Measurements from ENCODE around the gene SMIM22. TPM values are rescaled to one million over a fixed set of nuclear protein-coding genes. Genes with fewer than 3 reads are reported as not detected.

The SMIM22 gene
- total RNA-seq, 3 donors from 2014 or later: 49.0 to 58.7 TPM; not detected in 1

DNA sequence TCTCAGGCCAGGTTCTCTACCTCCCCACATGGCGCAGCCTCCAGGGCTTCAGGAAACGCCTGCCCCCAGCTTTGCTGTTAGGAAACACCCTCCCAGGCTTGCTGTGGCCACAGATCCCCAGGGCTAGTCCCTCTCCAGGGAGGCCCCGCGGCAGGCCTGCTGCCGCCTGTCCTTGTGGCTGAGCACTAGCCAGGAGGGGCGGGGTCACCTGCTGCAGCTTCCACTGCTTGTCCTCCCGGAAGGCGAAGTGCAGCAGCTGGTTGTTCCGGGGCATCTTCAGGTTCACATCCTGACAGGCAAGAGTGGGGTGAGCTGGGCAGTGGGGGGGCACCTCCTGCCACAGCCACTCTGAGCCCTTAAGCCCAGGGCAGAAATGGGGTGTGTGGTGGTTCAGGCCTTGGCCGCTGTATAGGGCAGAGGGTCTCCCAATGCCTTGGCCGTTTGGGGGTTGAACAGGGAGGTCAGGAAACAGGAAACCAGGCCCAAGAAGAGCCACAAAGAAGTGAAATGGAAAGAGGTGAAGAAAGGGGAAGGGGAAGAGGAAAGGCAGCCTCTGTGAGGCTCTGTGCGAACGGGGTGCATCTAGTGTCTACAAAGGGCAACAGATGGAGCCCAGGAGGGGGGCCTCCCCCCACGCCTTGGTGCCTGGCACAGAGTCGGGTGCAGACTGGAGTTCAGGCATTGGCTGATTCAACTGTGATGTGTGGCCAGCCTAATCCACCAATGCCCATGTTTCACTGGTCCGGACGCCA lies 5.3 kb downstream of the SMIM22 start:
- H3K36me3 ChIP-seq: no peaks in the 10 kb centered on the region
- H3K27ac ChIP-seq: peak overlapping the region; percentile 86 to 87

DNA sequence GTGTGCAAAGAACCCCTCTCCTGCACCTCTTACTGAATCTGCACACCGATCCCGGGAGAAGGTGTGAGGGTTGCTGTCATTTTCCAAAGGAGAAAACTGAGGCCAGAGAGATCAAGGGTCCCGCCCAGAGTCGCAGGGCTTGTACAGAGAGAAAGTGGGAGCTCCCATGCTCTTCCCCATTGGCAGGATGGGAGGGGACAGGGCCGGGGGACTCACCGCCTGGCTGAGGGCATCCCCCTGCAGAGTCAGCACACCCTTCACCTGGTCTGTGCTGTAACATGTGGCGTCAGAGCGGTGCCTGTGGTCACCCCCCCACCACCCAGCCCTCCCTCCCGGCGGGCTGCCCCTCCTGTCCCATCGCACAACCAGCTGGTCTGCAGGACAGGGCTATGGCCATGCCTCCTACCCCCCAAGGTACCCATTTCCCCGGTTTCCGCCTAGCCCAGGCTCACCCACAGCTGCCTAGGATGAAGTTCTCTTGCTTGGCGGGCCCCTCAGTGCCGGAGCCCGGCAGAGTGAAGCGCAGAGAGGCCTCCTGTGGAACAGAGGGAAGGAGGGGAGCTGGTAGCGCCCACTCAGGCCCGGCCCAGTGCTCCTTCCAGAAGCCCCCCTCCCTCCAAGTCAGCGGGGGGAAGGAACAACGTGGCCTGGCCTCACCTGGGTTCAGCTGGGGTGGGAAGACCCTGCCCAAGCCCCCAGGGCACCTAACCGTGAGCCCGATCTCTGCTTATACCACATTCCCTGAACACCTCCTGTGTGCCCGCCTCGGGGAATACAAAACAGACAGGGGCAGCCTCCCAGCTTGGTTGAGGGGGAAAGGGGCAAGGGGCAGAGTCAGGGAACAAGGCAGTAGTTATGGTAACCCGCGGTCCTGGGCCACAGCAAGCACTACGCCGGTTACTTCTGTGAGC lies 6.1 kb downstream of the SMIM22 start:
- DNase-seq (ENCODE audit: low spot score in 2 of 2): no peak
- Histone ChIP-seq H3K36me3 (no peaks in the 10 kb centered on the region), H3K27ac (peak overlapping the region; percentile 86 to 87), H3K4me1 (peaks cover 0 to 6% of the 10 kb centered on the region in 2 donors), H3K4me3 (peak overlapping the region; percentile 73 to 86 (median 82)), H3K9me3 (no peaks in the 10 kb centered on the region), H3K27me3 (no peaks in the 10 kb centered on the region)
- TF ChIP-seq POLR2AphosphoS5 (IDR thresholded peaks at IDR 0.05) (no peak), POLR2A (IDR thresholded peaks at IDR 0.05) (no peak)
- TF ChIP-seq, protein P1, sequence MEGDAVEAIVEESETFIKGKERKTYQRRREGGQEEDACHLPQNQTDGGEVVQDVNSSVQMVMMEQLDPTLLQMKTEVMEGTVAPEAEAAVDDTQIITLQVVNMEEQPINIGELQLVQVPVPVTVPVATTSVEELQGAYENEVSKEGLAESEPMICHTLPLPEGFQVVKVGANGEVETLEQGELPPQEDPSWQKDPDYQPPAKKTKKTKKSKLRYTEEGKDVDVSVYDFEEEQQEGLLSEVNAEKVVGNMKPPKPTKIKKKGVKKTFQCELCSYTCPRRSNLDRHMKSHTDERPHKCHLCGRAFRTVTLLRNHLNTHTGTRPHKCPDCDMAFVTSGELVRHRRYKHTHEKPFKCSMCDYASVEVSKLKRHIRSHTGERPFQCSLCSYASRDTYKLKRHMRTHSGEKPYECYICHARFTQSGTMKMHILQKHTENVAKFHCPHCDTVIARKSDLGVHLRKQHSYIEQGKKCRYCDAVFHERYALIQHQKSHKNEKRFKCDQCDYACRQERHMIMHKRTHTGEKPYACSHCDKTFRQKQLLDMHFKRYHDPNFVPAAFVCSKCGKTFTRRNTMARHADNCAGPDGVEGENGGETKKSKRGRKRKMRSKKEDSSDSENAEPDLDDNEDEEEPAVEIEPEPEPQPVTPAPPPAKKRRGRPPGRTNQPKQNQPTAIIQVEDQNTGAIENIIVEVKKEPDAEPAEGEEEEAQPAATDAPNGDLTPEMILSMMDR (IDR thresholded peaks at IDR 0.05): no peak
- intact Hi-C loops (cut with DNase I; ENCODE audit: low total_unique reads): no loop called here

More for the DNA sequence above, 5.3 kb downstream of the SMIM22 start:
- peak overlapping the region in 1 of 3 donors; percentile 22 for H3K4me3 ChIP-seq
- H3K4me1 ChIP-seq: peaks cover 0 to 6% of the 10 kb centered on the region in 2 donors
- H3K27me3 ChIP-seq: no peaks in the 10 kb centered on the region
- H3K9me3 ChIP-seq: no peaks in the 10 kb centered on the region
- intact Hi-C loops (cut with DNase I; ENCODE audit: low total_unique reads): no loop called here
- peak in 1 of 2 donors; percentile 39 for DNase-seq (ENCODE audit: low spot score in 2 of 2)
- TF ChIP-seq, protein P1 (IDR thresholded peaks at IDR 0.05): no peak
- TF ChIP-seq POLR2A (IDR thresholded peaks at IDR 0.05): no peak
- no peak for TF ChIP-seq POLR2AphosphoS5 (IDR thresholded peaks at IDR 0.05)

DNA sequence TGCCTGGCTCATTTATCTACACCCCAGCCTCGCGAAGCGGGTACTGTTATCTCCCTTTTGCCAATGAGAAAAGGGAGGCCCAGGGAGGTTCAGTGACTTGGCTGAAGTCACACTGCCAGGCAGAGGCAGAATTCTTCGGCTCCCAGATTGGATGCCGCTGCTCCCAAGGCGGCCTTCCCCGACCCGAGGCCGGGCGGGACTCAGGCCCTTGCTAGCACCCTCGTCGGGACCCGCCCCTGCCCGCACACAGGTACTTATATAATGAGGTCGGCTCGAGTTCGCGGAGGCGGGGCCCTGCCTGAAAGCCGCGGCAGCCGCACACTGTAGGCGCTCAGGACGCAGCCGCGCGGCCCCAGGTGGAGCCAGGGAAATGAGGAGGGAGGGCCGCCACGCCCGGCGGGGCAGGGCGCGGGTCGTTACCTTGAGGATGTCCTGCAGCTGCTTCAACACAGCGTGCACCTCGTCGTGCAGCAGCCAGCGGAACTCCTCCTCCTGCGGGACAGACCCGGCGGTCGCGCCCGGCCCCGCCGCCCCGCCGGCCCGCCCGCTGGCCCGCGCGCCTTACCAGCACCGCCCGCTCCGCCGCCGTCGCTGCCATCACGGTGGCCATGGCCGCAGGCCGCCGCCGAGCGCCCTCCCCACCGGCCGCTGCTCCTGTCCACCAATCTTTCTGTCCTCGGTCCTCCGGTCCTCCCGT lies 6.9 kb downstream of the SMIM22 start, which contains the start of gene ROGDI:
Gene ROGDI (minus strand): TSS at position 672 of the 697 bp plus-strand sequence. CDS start 62 bp downstream, at position 610.
- peaks cover 0 to 6% of the 10 kb centered on the region in 2 donors for H3K4me1 ChIP-seq
- peak within 1 kb of the TSS; percentile 86 to 87 for H3K27ac ChIP-seq
- peak within 1 kb of the TSS; percentile 73 to 86 (median 82) for H3K4me3 ChIP-seq
- intact Hi-C loops (cut with DNase I; ENCODE audit: low total_unique reads): no loop called here
- no peaks in the 10 kb centered on the region for H3K9me3 ChIP-seq
- TF ChIP-seq, protein P1 (IDR thresholded peaks at IDR 0.05): no peak
- peak in 2 of 3 donors; percentile 11 to 12 for TF ChIP-seq POLR2AphosphoS5 (IDR thresholded peaks at IDR 0.05)
- DNase-seq (ENCODE audit: low spot score in 2 of 2): peak; percentile 85 to 90
- H3K27me3 ChIP-seq: no peaks in the 10 kb centered on the region
- no peaks in the 10 kb centered on the region for H3K36me3 ChIP-seq

DNA sequence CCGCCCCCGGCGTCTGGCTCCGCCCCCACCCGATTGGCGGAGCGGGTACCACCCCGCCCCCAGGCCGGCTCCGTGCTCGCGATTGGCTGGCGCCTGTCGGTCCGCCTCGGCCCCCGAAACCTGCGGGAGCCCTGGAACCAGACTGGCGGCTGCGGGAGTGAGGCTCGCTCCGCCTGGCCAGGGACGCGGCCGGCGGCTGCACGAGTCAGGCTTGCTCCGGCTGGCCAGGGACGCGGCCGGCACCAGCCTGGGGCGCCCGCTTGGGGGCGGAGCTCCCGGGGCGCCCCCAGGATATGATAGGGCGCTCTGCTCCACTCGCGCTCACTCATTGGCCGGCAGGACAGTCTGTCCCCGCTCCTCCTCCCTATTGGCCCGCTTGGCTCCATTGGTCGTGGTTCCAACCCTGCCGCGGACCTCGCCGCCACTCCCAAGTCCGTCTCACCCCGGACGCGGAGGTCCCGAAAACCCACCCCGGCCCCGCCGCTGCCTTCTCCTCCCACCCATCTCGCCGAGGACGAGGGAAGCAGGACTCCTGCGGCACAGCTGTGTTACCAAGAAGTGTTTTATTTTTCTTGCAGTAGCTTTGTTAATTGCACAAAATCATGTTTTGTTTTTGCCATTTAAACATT lies 7.6 kb downstream of the SMIM22 start:
- DNase-seq (ENCODE audit: low spot score in 2 of 2): peak; percentile 88 to 91
- Histone ChIP-seq H3K4me1 (peaks cover 0 to 6% of the 10 kb centered on the region in 2 donors), H3K36me3 (no peaks in the 10 kb centered on the region), H3K9me3 (no peaks in the 10 kb centered on the region), H3K27ac (peak overlapping the region; percentile 86 to 87), H3K4me3 (peak overlapping the region; percentile 73 to 86 (median 82)), H3K27me3 (no peaks in the 10 kb centered on the region)
- intact Hi-C loops (cut with DNase I; ENCODE audit: low total_unique reads): no loop called here
- no peak for TF ChIP-seq POLR2A (IDR thresholded peaks at IDR 0.05)
- TF ChIP-seq, protein P1 (IDR thresholded peaks at IDR 0.05): no peak
- peak in 2 of 3 donors; percentile 29 to 54 for TF ChIP-seq POLR2AphosphoS5 (IDR thresholded peaks at IDR 0.05)
